HG03103 (cell line): Measurements from ENCODE around the gene KATNBL1.

Experiments used
- ATAC-seq: cut with Tn5 transposase; IDR thresholded peaks from one replicate; pipeline ENCODE4 v1.9.1; 2021; ENCODE audit warnings: low read depth; ENCODE audit not compliant: unreplicated experiment

Gene KATNBL1

GRCh38 chr15:34209421-34210282, at the start of gene KATNBL1:
TSS of gene KATNBL1 (minus strand) at chr15:34210096. CDS start at chr15:34163676, 46,420 bp downstream.
- peak; percentile 90 for ATAC-seq

GRCh38 chr15:34259566-34259965, 49.7 kb upstream of the KATNBL1 start:
- ATAC-seq: no peak

- ATAC-seq: no peak
These were observed 48.3 kb upstream of the KATNBL1 start for GRCh38 chr15:34258151-34258550.

GRCh38 chr15:34252545-34252944, 42.6 kb upstream of the KATNBL1 start:
- ATAC-seq: no peak

- no peak for ATAC-seq
These were observed 38.3 kb upstream of the KATNBL1 start for GRCh38 chr15:34248190-34248589.

- ATAC-seq: no peak
These were observed 36.5 kb upstream of the KATNBL1 start for GRCh38 chr15:34246276-34246976.

- no peak for ATAC-seq
These were observed 33.3 kb upstream of the KATNBL1 start for GRCh38 chr15:34243226-34243625.

GRCh38 chr15:34242331-34242710, 32.4 kb upstream of the KATNBL1 start:
- ATAC-seq: no peak

GRCh38 chr15:34241376-34242330, 31.8 kb upstream of the KATNBL1 start:
- ATAC-seq: peak; percentile 71

GRCh38 chr15:34240537-34240936, 30.6 kb upstream of the KATNBL1 start:
- ATAC-seq: no peak

- ATAC-seq: no peak
These were observed 29.4 kb upstream of the KATNBL1 start for GRCh38 chr15:34239151-34239808.

GRCh38 chr15:34233614-34234013, 23.7 kb upstream of the KATNBL1 start:
- ATAC-seq: no peak

- ATAC-seq: no peak
These were observed 14.2 kb upstream of the KATNBL1 start for GRCh38 chr15:34223904-34224596.

- ATAC-seq: no peak
These were observed 7.8 kb upstream of the KATNBL1 start for GRCh38 chr15:34217587-34218225.

GRCh38 chr15:34216527-34217270, 6.8 kb upstream of the KATNBL1 start:
- no peak for ATAC-seq

GRCh38 chr15:34214135-34214534, 4.2 kb upstream of the KATNBL1 start:
- ATAC-seq: no peak

- ATAC-seq: no peak
These were observed 3.8 kb upstream of the KATNBL1 start for GRCh38 chr15:34213690-34214089.

- no peak for ATAC-seq
These were observed 3.9 kb downstream of the KATNBL1 start for GRCh38 chr15:34206011-34206410.
